OCI-LY1 (cell line): ENCODE data around the gene P3H3.

Source experiments
- H2AFZ ChIP-seq: fragments of 200-600 bp; sonication (generic), shearing (Covaris generic); 2 replicates; pipeline ENCODE4 v1.6.0; 2014; ENCODE audit warnings: antibody characterized with exemption, mild to moderate bottlenecking, low read length
- H3F3A ChIP-seq: fragments of 200-600 bp; sonication (generic), shearing (Covaris generic); 2 replicates; pipeline ENCODE4 v1.6.0; 2014; ENCODE audit warnings: mild to moderate bottlenecking, antibody characterized with exemption, low read length, moderate library complexity; ENCODE audit not compliant: insufficient read depth
- H3K27ac ChIP-seq: fragments of 200-600 bp; sonication (generic); 2 replicates; pipeline ENCODE4 v1.5.1; 2014; ENCODE audit warnings: low read length, mixed run types, mild to moderate bottlenecking, low read depth; ENCODE audit not compliant: poor library complexity, severe bottlenecking
- H3K27me3 ChIP-seq: fragments of 200-600 bp; sonication (generic); 2 replicates; pipeline ENCODE4 v1.6.0; 2014; ENCODE audit warnings: antibody characterized with exemption, mild to moderate bottlenecking, low read length, moderate library complexity; ENCODE audit not compliant: insufficient read depth
- H3K36me3 ChIP-seq: fragments of 200-600 bp; sonication (generic); 2 replicates; pipeline ENCODE4 v1.6.1; 2014; ENCODE audit warnings: mild to moderate bottlenecking, antibody characterized with exemption, low read length, moderate library complexity, mixed read lengths; ENCODE audit not compliant: insufficient read depth
- H3K4me1 ChIP-seq: fragments of 200-600 bp; sonication (generic); 2 replicates; pipeline ENCODE4 v1.5.1; 2014; ENCODE audit warnings: mild to moderate bottlenecking, low read length, moderate library complexity; ENCODE audit not compliant: insufficient read depth, severe bottlenecking
- H3K4me2 ChIP-seq: fragments of 200-600 bp; sonication (generic), shearing (Covaris generic); 2 replicates; pipeline ENCODE4 v1.6.1; 2014; ENCODE audit warnings: low read length
- H3K4me3 ChIP-seq: fragments of 200-600 bp; sonication (generic); 2 replicates; pipeline ENCODE4 v1.5.1; 2014; ENCODE audit warnings: low read length, low read depth, mild to moderate bottlenecking, mixed read lengths; ENCODE audit not compliant: poor library complexity, severe bottlenecking
- H3K79me2 ChIP-seq: fragments of 200-600 bp; shearing (Covaris generic); 2 replicates; pipeline ENCODE4 v1.6.1; 2016; ENCODE audit warnings: mixed run types, low read length, mixed read lengths; ENCODE audit not compliant: insufficient read depth
- H3K9ac ChIP-seq: fragments of 200-600 bp; sonication (generic), shearing (Covaris generic); 2 replicates; pipeline ENCODE4 v1.6.1; 2014; ENCODE audit warnings: mild to moderate bottlenecking, low read length, mixed read lengths
- H3K9me2 ChIP-seq: fragments of 200-600 bp; sonication (generic), shearing (Covaris generic); 2 replicates; pipeline ENCODE4 v1.6.1; 2014; ENCODE audit warnings: low read depth, mild to moderate bottlenecking, low read length, mixed read lengths
- H3K9me3 ChIP-seq: fragments of 200-600 bp; shearing (Covaris generic); 2 replicates; pipeline ENCODE4 v1.6.1; 2014; ENCODE audit warnings: low read length, mixed read lengths
- H4K20me1 ChIP-seq: fragments of 200-600 bp; sonication (generic), shearing (Covaris generic); 2 replicates; pipeline ENCODE4 v1.6.0; 2016; ENCODE audit warnings: mild to moderate bottlenecking, low read length; ENCODE audit not compliant: insufficient read depth
- CTCF ChIP-seq: fragments of 200-600 bp; sonication (generic), shearing (Covaris generic); IDR thresholded peaks from 2 replicates; pipeline ENCODE4 v1.5.1; 2017; ENCODE audit warnings: mild to moderate bottlenecking, antibody characterized with exemption, low read length, moderate library complexity, mixed read lengths
- EZH2 ChIP-seq: fragments of 200-600 bp; sonication (generic), shearing (Covaris generic); IDR thresholded peaks from 2 replicates; pipeline ENCODE4 v1.8.0; 2017; ENCODE audit warnings: borderline replicate concordance, mixed run types, mild to moderate bottlenecking, antibody characterized with exemption, low read length, moderate library complexity, mixed read lengths

Gene P3H3

GRCh38 chr12:6824085-6824775 lies 4.0 kb upstream of the P3H3 start:
- no peak overlapping the region for H3K4me3 ChIP-seq

GRCh38 chr12:6824901-6825381 lies 3.3 kb upstream of the P3H3 start:
- Histone ChIP-seq H3K27me3 (peaks cover 5% of the 10 kb centered on the region; the same call in 1 of the 2 replicates), H3K4me3 (no peak overlapping the region), H3F3A (no peaks in the 10 kb centered on the region), H3K27ac (no peak overlapping the region), H3K79me2 (no peaks in the 10 kb centered on the region), H3K4me1 (peaks cover 6% of the 10 kb centered on the region), H2AFZ (no peak overlapping the region), H4K20me1 (no peaks in the 10 kb centered on the region), H3K4me2 (no peak overlapping the region), H3K9me2 (no peaks in the 10 kb centered on the region), H3K9ac (no peak overlapping the region), H3K9me3 (no peaks in the 10 kb centered on the region), H3K36me3 (no peaks in the 10 kb centered on the region)
- TF ChIP-seq EZH2 (no peak), CTCF (no peak)

More at GRCh38 chr12:6824085-6824775, 4.0 kb upstream of the P3H3 start:
- H3K9me3 ChIP-seq, result no peaks in the 10 kb centered on the region
- H3K79me2 ChIP-seq, result no peaks in the 10 kb centered on the region
- TF ChIP-seq CTCF (no peak), EZH2 (no peak)
- no peaks in the 10 kb centered on the region for H3K36me3 ChIP-seq
- no peaks in the 10 kb centered on the region for H4K20me1 ChIP-seq
- no peak overlapping the region for H3K27ac ChIP-seq
- no peak overlapping the region for H3K4me2 ChIP-seq
- no peaks in the 10 kb centered on the region for H3F3A ChIP-seq
- H3K9ac ChIP-seq, result no peak overlapping the region
- H3K4me1 ChIP-seq, result peaks cover 6% of the 10 kb centered on the region
- H3K9me2 ChIP-seq, result no peaks in the 10 kb centered on the region
- peaks cover 5% of the 10 kb centered on the region; the same call in 1 of the 2 replicates for H3K27me3 ChIP-seq
- no peak overlapping the region for H2AFZ ChIP-seq

- Histone ChIP-seq H3K27me3 (peaks cover 5% of the 10 kb centered on the region; the same call in 1 of the 2 replicates), H3K9me3 (no peaks in the 10 kb centered on the region), H3K9me2 (no peaks in the 10 kb centered on the region), H3K4me1 (peaks cover 6% of the 10 kb centered on the region), H2AFZ (no peak overlapping the region), H3K79me2 (no peaks in the 10 kb centered on the region), H3K4me2 (no peak overlapping the region), H3K36me3 (no peaks in the 10 kb centered on the region), H3F3A (no peaks in the 10 kb centered on the region), H3K27ac (no peak overlapping the region), H3K9ac (no peak overlapping the region), H4K20me1 (no peaks in the 10 kb centered on the region), H3K4me3 (no peak overlapping the region)
- no peak for TF ChIP-seq EZH2
- peak; percentile 86 for TF ChIP-seq CTCF
These were observed 2.6 kb upstream of the P3H3 start for GRCh38 chr12:6825398-6826124.
